Measurements from ENCODE around the gene TMEM143. TPM values are rescaled to one million over a fixed set of nuclear protein-coding genes. Genes with fewer than 3 reads are reported as not detected.

The TMEM143 gene
- total and polyA plus RNA-seq, 10 of the 15 experiments (the other 5 are each of a cell fraction or from before 2014, with no cell fraction given): 1.5 to 19.5 (median 10.1) TPM

DNA sequence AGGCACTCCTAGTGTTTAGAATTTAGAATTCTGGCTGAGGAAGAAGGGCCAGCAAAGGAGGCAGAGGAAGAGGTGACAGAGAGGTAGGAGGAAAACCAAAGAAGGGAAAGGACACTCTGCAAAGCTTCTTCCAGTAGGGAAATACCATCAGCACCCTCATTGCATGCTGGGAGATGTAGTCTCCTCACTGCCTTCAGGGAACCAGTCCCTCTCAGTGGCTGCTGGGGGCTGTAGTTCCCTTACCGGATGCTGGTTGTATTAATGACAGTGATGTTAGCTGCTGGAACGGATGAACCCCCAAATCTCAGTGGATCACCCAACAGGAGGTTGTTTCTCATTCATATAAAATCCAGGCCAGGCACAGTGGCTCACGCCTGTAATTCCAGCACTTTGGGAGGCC lies 39.9 kb upstream of the TMEM143 start (continued):
- TF ChIP-seq, protein P1, sequence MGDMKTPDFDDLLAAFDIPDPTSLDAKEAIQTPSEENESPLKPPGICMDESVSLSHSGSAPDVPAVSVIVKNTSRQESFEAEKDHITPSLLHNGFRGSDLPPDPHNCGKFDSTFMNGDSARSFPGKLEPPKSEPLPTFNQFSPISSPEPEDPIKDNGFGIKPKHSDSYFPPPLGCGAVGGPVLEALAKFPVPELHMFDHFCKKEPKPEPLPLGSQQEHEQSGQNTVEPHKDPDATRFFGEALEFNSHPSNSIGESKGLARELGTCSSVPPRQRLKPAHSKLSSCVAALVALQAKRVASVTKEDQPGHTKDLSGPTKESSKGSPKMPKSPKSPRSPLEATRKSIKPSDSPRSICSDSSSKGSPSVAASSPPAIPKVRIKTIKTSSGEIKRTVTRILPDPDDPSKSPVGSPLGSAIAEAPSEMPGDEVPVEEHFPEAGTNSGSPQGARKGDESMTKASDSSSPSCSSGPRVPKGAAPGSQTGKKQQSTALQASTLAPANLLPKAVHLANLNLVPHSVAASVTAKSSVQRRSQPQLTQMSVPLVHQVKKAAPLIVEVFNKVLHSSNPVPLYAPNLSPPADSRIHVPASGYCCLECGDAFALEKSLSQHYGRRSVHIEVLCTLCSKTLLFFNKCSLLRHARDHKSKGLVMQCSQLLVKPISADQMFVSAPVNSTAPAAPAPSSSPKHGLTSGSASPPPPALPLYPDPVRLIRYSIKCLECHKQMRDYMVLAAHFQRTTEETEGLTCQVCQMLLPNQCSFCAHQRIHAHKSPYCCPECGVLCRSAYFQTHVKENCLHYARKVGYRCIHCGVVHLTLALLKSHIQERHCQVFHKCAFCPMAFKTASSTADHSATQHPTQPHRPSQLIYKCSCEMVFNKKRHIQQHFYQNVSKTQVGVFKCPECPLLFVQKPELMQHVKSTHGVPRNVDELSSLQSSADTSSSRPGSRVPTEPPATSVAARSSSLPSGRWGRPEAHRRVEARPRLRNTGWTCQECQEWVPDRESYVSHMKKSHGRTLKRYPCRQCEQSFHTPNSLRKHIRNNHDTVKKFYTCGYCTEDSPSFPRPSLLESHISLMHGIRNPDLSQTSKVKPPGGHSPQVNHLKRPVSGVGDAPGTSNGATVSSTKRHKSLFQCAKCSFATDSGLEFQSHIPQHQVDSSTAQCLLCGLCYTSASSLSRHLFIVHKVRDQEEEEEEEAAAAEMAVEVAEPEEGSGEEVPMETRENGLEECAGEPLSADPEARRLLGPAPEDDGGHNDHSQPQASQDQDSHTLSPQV (IDR thresholded peaks at IDR 0.05): no peak
- no peak for TF ChIP-seq SUPT20H (IDR thresholded peaks at IDR 0.05; ENCODE audit: borderline replicate concordance, control insufficient read depth, low read depth, low read length)
- TF ChIP-seq, protein P2, sequence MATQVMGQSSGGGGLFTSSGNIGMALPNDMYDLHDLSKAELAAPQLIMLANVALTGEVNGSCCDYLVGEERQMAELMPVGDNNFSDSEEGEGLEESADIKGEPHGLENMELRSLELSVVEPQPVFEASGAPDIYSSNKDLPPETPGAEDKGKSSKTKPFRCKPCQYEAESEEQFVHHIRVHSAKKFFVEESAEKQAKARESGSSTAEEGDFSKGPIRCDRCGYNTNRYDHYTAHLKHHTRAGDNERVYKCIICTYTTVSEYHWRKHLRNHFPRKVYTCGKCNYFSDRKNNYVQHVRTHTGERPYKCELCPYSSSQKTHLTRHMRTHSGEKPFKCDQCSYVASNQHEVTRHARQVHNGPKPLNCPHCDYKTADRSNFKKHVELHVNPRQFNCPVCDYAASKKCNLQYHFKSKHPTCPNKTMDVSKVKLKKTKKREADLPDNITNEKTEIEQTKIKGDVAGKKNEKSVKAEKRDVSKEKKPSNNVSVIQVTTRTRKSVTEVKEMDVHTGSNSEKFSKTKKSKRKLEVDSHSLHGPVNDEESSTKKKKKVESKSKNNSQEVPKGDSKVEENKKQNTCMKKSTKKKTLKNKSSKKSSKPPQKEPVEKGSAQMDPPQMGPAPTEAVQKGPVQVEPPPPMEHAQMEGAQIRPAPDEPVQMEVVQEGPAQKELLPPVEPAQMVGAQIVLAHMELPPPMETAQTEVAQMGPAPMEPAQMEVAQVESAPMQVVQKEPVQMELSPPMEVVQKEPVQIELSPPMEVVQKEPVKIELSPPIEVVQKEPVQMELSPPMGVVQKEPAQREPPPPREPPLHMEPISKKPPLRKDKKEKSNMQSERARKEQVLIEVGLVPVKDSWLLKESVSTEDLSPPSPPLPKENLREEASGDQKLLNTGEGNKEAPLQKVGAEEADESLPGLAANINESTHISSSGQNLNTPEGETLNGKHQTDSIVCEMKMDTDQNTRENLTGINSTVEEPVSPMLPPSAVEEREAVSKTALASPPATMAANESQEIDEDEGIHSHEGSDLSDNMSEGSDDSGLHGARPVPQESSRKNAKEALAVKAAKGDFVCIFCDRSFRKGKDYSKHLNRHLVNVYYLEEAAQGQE (IDR thresholded peaks at IDR 0.05; ENCODE audit: low read depth, low read length): no peak
- no peak for TF ChIP-seq CBFB (IDR thresholded peaks at IDR 0.05; ENCODE audit: low read depth)
- TF ChIP-seq, protein P3, sequence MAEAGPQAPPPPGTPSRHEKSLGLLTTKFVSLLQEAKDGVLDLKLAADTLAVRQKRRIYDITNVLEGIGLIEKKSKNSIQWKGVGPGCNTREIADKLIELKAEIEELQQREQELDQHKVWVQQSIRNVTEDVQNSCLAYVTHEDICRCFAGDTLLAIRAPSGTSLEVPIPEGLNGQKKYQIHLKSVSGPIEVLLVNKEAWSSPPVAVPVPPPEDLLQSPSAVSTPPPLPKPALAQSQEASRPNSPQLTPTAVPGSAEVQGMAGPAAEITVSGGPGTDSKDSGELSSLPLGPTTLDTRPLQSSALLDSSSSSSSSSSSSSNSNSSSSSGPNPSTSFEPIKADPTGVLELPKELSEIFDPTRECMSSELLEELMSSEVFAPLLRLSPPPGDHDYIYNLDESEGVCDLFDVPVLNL (IDR thresholded peaks at IDR 0.05; ENCODE audit: low read depth, low read length): no peak
- 0 out of 4 replicates have a peak, but pooled peaks of 1 of the 2 experiments have one; percentile 15 for TF ChIP-seq IKZF2 (IDR thresholded peaks at IDR 0.05)
- no peak for TF ChIP-seq ZNF207 (IDR thresholded peaks at IDR 0.05; ENCODE audit: borderline replicate concordance)
- no peak for TF ChIP-seq SUZ12 (IDR thresholded peaks at IDR 0.05; ENCODE audit: unreplicated experiment)
- TF ChIP-seq ATF7 (IDR thresholded peaks at IDR 0.05; ENCODE audit: low read depth): peak; percentile 49
- TF ChIP-seq SPI1 (IDR thresholded peaks at IDR 0.05; ENCODE audit: borderline replicate concordance, insufficient read depth, low read depth, low read length): no peak
- no peak for TF ChIP-seq SMC3 (IDR thresholded peaks at IDR 0.05; ENCODE audit: borderline replicate concordance, low read length)
- TF ChIP-seq MXI1 (IDR thresholded peaks at IDR 0.05; ENCODE audit: low read depth, low read length): no peak
- TF ChIP-seq HDGF (IDR thresholded peaks at IDR 0.05): peak; percentile 68; the same call in 1 of the 2 replicates
- TF ChIP-seq, protein P4, sequence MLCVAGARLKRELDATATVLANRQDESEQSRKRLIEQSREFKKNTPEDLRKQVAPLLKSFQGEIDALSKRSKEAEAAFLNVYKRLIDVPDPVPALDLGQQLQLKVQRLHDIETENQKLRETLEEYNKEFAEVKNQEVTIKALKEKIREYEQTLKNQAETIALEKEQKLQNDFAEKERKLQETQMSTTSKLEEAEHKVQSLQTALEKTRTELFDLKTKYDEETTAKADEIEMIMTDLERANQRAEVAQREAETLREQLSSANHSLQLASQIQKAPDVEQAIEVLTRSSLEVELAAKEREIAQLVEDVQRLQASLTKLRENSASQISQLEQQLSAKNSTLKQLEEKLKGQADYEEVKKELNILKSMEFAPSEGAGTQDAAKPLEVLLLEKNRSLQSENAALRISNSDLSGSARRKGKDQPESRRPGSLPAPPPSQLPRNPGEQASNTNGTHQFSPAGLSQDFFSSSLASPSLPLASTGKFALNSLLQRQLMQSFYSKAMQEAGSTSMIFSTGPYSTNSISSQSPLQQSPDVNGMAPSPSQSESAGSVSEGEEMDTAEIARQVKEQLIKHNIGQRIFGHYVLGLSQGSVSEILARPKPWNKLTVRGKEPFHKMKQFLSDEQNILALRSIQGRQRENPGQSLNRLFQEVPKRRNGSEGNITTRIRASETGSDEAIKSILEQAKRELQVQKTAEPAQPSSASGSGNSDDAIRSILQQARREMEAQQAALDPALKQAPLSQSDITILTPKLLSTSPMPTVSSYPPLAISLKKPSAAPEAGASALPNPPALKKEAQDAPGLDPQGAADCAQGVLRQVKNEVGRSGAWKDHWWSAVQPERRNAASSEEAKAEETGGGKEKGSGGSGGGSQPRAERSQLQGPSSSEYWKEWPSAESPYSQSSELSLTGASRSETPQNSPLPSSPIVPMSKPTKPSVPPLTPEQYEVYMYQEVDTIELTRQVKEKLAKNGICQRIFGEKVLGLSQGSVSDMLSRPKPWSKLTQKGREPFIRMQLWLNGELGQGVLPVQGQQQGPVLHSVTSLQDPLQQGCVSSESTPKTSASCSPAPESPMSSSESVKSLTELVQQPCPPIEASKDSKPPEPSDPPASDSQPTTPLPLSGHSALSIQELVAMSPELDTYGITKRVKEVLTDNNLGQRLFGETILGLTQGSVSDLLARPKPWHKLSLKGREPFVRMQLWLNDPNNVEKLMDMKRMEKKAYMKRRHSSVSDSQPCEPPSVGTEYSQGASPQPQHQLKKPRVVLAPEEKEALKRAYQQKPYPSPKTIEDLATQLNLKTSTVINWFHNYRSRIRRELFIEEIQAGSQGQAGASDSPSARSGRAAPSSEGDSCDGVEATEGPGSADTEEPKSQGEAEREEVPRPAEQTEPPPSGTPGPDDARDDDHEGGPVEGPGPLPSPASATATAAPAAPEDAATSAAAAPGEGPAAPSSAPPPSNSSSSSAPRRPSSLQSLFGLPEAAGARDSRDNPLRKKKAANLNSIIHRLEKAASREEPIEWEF (IDR thresholded peaks at IDR 0.05; ENCODE audit: insufficient replicate concordance, low read depth, low read length): no peak
- TF ChIP-seq NBN (IDR thresholded peaks at IDR 0.05): no peak

All from GM12878 (cell line).